GM12878 (cell line): ENCODE measurements around the gene LRSAM1. TPM values are rescaled to one million over a fixed set of nuclear protein-coding genes. Genes with fewer than 3 reads are reported as not detected.

ENCODE experiments used
- ATAC-seq: fragments of 200-7000 bp; cut with Tn5 transposase; 3 replicates; pipeline ENCODE4 v1.9.1; 2020; ENCODE audit warnings: mild to moderate bottlenecking, moderate library complexity
- BruUV-seq: library from RNA; stranded (reverse); fragments of 400-500 nt; replicated peaks from 2 replicates; lab custom pipeline; 2021; lab: Mats Ljungman, UMichigan
- CTCF ChIA-PET: fragments of 300-600 bp; sonication (Branson Sonifier 250); formaldehyde crosslinking; extraction: SDS; loops from one replicate; lab custom pipeline; 2021; ENCODE audit warnings: inconsistent platforms; lab: Yijun Ruan, JAX
- POLR2A ChIA-PET: fragments of 350-600 bp; formaldehyde crosslinking; extraction: SDS; loops from one replicate; lab custom pipeline; 2021; ENCODE audit warnings: inconsistent platforms; lab: Charles Lee
- RAD21 ChIA-PET: fragments of 300-600 bp; sonication (Branson Sonifier 250); formaldehyde crosslinking; loops from one replicate; lab custom pipeline; 2023; ENCODE audit warnings: antibody characterized with exemption; ENCODE audit not compliant: unreplicated experiment; lab: Charles Lee
- SMC1A ChIA-PET: fragments of 300-600 bp; sonication (Branson Sonifier 250); formaldehyde crosslinking; loops from one replicate; lab custom pipeline; 2023; ENCODE audit not compliant: unreplicated experiment, uncharacterized antibody; lab: Charles Lee
- DNase-seq: peaks from one replicate; pipeline ENCODE4 v3.0.0-alpha.2; 2011; ENCODE audit warnings: low read depth, low spot score
- FAIRE-seq: peaks from 3 replicates; lab custom pipeline; 2011; peaks lifted over from hg19 to GRCh38; lab: Jason Lieb, UNC
- H2AFZ ChIP-seq: 2 replicates; pipeline ENCODE4 v1.6.0; 2011; ENCODE audit warnings: low read depth, low read length, control low read depth; ENCODE audit not compliant: control insufficient read depth
- H3K27ac ChIP-seq: 2 replicates; pipeline ENCODE4 v1.5.1; 2011; ENCODE audit warnings: control low read depth; ENCODE audit not compliant: control insufficient read depth, insufficient read depth
- H3K27me3 ChIP-seq, 2 experiments: replicated peaks in 1 of 2; 2 replicates each; pipeline versions ENCODE4 v1.6.0 to v1.6.1; 2011; ENCODE audit warnings: low read length in 1 of 2; ENCODE audit not compliant: control insufficient read depth in 2 of 2, insufficient read depth in 2 of 2
- H3K36me3 ChIP-seq, 2 experiments: 2 replicates each; pipeline ENCODE4 v1.5.1; 2011; ENCODE audit warnings: low read length in 1 of 2; ENCODE audit not compliant: control insufficient read depth in 2 of 2, insufficient read depth in 2 of 2
- H3K4me1 ChIP-seq: 2 replicates; pipeline ENCODE4 v1.6.1; 2011; ENCODE audit warnings: mild to moderate bottlenecking, low read length, moderate library complexity, mixed read lengths; ENCODE audit not compliant: control insufficient read depth, insufficient read depth
- H3K4me2 ChIP-seq: 2 replicates; pipeline ENCODE4 v1.6.0; 2011; ENCODE audit warnings: control low read depth; ENCODE audit not compliant: control insufficient read depth, insufficient read depth
- H3K4me3 ChIP-seq: fragments of 200-600 bp; sonication (generic); 2 replicates; pipeline ENCODE4 v1.5.1; 2016
- H3K79me2 ChIP-seq: 2 replicates; pipeline ENCODE4 v1.6.0; 2011; ENCODE audit warnings: low read length; ENCODE audit not compliant: control insufficient read depth, insufficient read depth
- H3K9ac ChIP-seq: 2 replicates; pipeline ENCODE4 v1.8.0; 2011; ENCODE audit warnings: low read length, control low read depth, mixed read lengths; ENCODE audit not compliant: control insufficient read depth, insufficient read depth
- H3K9me3 ChIP-seq: replicated peaks from 3 replicates; pipeline ENCODE4 v1.5.1; 2011; ENCODE audit warnings: mild to moderate bottlenecking, low read length; ENCODE audit not compliant: control insufficient read depth, insufficient read depth
- H4K20me1 ChIP-seq: 2 replicates; pipeline ENCODE4 v1.6.0; 2011; ENCODE audit not compliant: control insufficient read depth, insufficient read depth
- EGR1 ChIP-seq, 2 experiments: IDR thresholded peaks; 1 replicate in 1 of 2; 2 replicates in 1 of 2; pipeline ENCODE4 v1.6.1; 2011 to 2012; ENCODE audit warnings: low read depth in 2 of 2, low read length in 2 of 2, borderline replicate concordance in 1 of 2, mild to moderate bottlenecking in 1 of 2, moderate library complexity in 1 of 2
- FOS ChIP-seq: IDR thresholded peaks from 3 replicates; pipeline ENCODE4 v1.6.1; 2011; ENCODE audit warnings: borderline replicate concordance; ENCODE audit not compliant: insufficient read length; ENCODE audit errors: extremely low read depth
- MEF2A ChIP-seq: IDR thresholded peaks from 2 replicates; pipeline ENCODE4 v1.6.1; 2011; ENCODE audit warnings: low read depth, mild to moderate bottlenecking, low read length, moderate library complexity; ENCODE audit not compliant: insufficient read depth
- MTA3 ChIP-seq: IDR thresholded peaks from 2 replicates; pipeline ENCODE4 v1.6.1; 2012; ENCODE audit warnings: low read length, inconsistent platforms, borderline replicate concordance
- NR2C2 ChIP-seq: IDR thresholded peaks from 2 replicates; pipeline ENCODE4 v1.6.1; 2011; ENCODE audit warnings: borderline replicate concordance, low read depth; ENCODE audit not compliant: control insufficient read depth, insufficient read length
- RAD51 ChIP-seq: fragments of 450-650 bp; IDR thresholded peaks from 2 replicates; pipeline ENCODE4 v1.6.1; 2016; ENCODE audit warnings: moderate library complexity, mild to moderate bottlenecking, inconsistent platforms
- RFX5 ChIP-seq: IDR thresholded peaks from 2 replicates; pipeline ENCODE4 v1.6.1; 2011; ENCODE audit warnings: low read depth, low read length, improper control_type of control experiment
- STAT1 ChIP-seq: fragments of 450-650 bp; conservative IDR thresholded peaks from 2 replicates; pipeline ENCODE4 v1.6.1; 2014; ENCODE audit warnings: antibody characterized with exemption, mild to moderate bottlenecking
- ZNF217 ChIP-seq: fragments of 450-650 bp; IDR thresholded peaks from 2 replicates; pipeline ENCODE4 v1.6.1; 2017; ENCODE audit warnings: antibody characterized with exemption, mild to moderate bottlenecking
- WGBS: methylation state at CpG from one replicate; pipeline ENCODE4 v1.1.6; 2016; ENCODE audit warnings: low lambda C conversion rate; ENCODE audit not compliant: insufficient replicate concordance, insufficient coverage; ENCODE audit errors: missing lambda C conversion rate; 5-methylcytosine and 5-hydroxymethylcytosine counted together
- in situ Hi-C: fragments of 300-500 bp; cut with MboI; formaldehyde crosslinking; loops from 9 replicates; pipeline ENCODE4 v1.14.3; 2018; ENCODE audit warnings: mixed read lengths
- intact Hi-C: fragments of 100-400 bp; cut with micrococcal nuclease; formaldehyde crosslinking; loops from one replicate; pipeline ENCODE4 v1.14.2; 2022; ENCODE audit not compliant: unreplicated experiment
- polyA plus RNA-seq, 11 experiments: library from polyadenylated mRNA; depleted of rRNA in 4 of 11; unstranded in 6 of 11; stranded (reverse) in 5 of 11; fragments of >200 nt; fragmentation: Nextera tagmentation in 4 of 11; fragmentation: Illumina TruSeq in 1 of 11; extraction: Ambion mirVana in 4 of 11; extraction: Trizol in 1 of 11; gene quantifications; 1 replicate in 1 of 11; 2 replicates in 10 of 11; pipeline versions ENCODE4 v1.2.1 to v1.2.3, GENCODE V29; 2011 to 2016; ENCODE audit warnings: inconsistent platforms in 2 of 11, missing spikeins in 2 of 11, low read depth in 1 of 11
- total RNA-seq, 4 experiments: library from RNA; depleted of rRNA in 3 of 4; stranded (reverse); fragments of >200 nt in 3 of 4; fragmentation: Illumina TruSeq in 1 of 4; extraction: Trizol in 1 of 4; gene quantifications; 2 replicates each; pipeline versions ENCODE4 v1.2.1 to v1.2.3, GENCODE V29; 2013 to 2021
- TF ChIP-seq, protein P1 (sequence below): fragments of 450-650 bp; IDR thresholded peaks from 2 replicates; pipeline ENCODE4 v1.6.1; 2017; ENCODE audit warnings: mild to moderate bottlenecking
- TF ChIP-seq, protein P2 (sequence below): fragments of 450-650 bp; IDR thresholded peaks from 2 replicates; pipeline ENCODE4 v1.6.1; 2016; ENCODE audit warnings: mild to moderate bottlenecking
- TF ChIP-seq, protein P3 (sequence below): fragments of 450-650 bp; formaldehyde crosslinking; IDR thresholded peaks from 2 replicates; pipeline ENCODE4 v1.4.0; 2020; ENCODE audit warnings: mild to moderate bottlenecking, moderate library complexity
- TF ChIP-seq, protein P4 (sequence below): IDR thresholded peaks from 2 replicates; pipeline ENCODE4 v1.6.1; 2012; ENCODE audit warnings: mild to moderate bottlenecking, low read depth, low read length

Gene LRSAM1
- total and polyA plus RNA-seq, 10 of the 15 experiments (the other 5 are each of a cell fraction or from before 2014, with no cell fraction given) = 0.14 to 23.4 (median 11.7) TPM

DNA sequence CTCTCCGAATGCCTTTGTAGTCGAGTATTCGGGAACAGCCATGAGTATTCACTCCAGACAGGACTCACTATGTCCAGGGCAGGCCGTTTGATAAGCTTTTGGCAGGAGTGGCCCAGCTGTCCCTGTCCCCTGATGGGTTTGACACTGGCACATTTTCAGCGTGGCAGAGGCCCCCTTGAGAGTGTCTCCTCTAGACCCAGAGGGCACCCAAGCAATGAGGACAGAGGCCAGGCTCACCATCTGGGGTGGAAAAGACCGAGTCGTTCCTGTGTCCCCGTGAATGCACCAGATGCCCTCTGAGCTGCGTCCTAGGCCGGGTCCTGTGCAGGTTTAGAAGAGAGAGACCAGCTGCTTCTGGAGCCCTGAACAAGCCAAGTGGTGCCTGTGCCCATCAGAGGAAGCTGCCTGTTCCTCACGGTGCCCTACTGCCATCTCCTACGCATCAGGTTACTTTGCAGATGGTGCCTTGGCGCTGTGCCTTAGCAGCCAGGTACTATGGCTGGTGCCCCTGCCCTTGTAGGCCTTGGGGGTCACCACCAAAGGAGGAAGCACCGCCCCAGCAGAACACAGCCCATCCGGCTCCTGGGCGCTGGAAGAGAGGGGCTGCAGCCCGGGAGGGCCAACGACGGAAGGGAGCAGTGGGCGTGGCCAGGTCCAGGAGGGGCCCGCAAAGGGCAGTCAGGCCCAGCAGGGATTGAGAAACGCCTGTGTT is 42.4 kb downstream of the LRSAM1 start:
- DNase-seq = no peak
- intact Hi-C loops (no loop called here), in situ Hi-C loops (no loop called here)
- no peaks in the 10 kb centered on the region for H3K9me3 ChIP-seq
- no peak overlapping the region for H3K4me3 ChIP-seq
- H4K20me1 ChIP-seq = no peaks in the 10 kb centered on the region
- ChIA-PET SMC1A (no interaction called here), RAD21 (no interaction called here), CTCF (no interaction called here), POLR2A (no interaction called here)
- ATAC-seq = no peak
- no peak overlapping the region for H3K9ac ChIP-seq
- H3K27me3 ChIP-seq = no peaks in the 10 kb centered on the region
- no peak overlapping the region for H3K4me2 ChIP-seq
- WGBS = 95% methylated on average over 22 of the region's 22 CpGs
- no peak for FAIRE-seq
- no peaks in the 10 kb centered on the region for H3K79me2 ChIP-seq
- H3K27ac ChIP-seq = no peak overlapping the region
- H3K36me3 ChIP-seq = peaks cover 5 to 7% of the 10 kb centered on the region in 2 experiments; a peak in 3 of 4 replicates
- TSS peak; percentile 20 for BruUV-seq
- H2AFZ ChIP-seq = no peak overlapping the region
- H3K4me1 ChIP-seq = no peaks in the 10 kb centered on the region
- TF ChIP-seq, protein P1, sequence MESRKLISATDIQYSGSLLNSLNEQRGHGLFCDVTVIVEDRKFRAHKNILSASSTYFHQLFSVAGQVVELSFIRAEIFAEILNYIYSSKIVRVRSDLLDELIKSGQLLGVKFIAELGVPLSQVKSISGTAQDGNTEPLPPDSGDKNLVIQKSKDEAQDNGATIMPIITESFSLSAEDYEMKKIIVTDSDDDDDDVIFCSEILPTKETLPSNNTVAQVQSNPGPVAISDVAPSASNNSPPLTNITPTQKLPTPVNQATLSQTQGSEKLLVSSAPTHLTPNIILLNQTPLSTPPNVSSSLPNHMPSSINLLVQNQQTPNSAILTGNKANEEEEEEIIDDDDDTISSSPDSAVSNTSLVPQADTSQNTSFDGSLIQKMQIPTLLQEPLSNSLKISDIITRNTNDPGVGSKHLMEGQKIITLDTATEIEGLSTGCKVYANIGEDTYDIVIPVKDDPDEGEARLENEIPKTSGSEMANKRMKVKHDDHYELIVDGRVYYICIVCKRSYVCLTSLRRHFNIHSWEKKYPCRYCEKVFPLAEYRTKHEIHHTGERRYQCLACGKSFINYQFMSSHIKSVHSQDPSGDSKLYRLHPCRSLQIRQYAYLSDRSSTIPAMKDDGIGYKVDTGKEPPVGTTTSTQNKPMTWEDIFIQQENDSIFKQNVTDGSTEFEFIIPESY = no peak
- TF ChIP-seq RFX5 = no peak
- TF ChIP-seq, protein P2, sequence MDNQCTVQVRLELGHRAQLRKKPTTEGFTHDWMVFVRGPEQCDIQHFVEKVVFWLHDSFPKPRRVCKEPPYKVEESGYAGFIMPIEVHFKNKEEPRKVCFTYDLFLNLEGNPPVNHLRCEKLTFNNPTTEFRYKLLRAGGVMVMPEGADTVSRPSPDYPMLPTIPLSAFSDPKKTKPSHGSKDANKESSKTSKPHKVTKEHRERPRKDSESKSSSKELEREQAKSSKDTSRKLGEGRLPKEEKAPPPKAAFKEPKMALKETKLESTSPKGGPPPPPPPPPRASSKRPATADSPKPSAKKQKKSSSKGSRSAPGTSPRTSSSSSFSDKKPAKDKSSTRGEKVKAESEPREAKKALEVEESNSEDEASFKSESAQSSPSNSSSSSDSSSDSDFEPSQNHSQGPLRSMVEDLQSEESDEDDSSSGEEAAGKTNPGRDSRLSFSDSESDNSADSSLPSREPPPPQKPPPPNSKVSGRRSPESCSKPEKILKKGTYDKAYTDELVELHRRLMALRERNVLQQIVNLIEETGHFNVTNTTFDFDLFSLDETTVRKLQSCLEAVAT = no peak
- TF ChIP-seq MEF2A = no peak
- TF ChIP-seq, protein P3, sequence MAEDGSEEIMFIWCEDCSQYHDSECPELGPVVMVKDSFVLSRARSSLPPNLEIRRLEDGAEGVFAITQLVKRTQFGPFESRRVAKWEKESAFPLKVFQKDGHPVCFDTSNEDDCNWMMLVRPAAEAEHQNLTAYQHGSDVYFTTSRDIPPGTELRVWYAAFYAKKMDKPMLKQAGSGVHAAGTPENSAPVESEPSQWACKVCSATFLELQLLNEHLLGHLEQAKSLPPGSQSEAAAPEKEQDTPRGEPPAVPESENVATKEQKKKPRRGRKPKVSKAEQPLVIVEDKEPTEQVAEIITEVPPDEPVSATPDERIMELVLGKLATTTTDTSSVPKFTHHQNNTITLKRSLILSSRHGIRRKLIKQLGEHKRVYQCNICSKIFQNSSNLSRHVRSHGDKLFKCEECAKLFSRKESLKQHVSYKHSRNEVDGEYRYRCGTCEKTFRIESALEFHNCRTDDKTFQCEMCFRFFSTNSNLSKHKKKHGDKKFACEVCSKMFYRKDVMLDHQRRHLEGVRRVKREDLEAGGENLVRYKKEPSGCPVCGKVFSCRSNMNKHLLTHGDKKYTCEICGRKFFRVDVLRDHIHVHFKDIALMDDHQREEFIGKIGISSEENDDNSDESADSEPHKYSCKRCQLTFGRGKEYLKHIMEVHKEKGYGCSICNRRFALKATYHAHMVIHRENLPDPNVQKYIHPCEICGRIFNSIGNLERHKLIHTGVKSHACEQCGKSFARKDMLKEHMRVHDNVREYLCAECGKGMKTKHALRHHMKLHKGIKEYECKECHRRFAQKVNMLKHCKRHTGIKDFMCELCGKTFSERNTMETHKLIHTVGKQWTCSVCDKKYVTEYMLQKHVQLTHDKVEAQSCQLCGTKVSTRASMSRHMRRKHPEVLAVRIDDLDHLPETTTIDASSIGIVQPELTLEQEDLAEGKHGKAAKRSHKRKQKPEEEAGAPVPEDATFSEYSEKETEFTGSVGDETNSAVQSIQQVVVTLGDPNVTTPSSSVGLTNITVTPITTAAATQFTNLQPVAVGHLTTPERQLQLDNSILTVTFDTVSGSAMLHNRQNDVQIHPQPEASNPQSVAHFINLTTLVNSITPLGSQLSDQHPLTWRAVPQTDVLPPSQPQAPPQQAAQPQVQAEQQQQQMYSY (CRISPR knock-in tag) = no peak
- TF ChIP-seq EGR1 (IDR thresholded peaks at IDR 0.05; ENCODE audit: borderline replicate concordance in 1 of 2, low read depth in 2 of 2, low read length in 2 of 2) = no peak
- TF ChIP-seq MTA3 = no peak
- TF ChIP-seq ZNF217 = no peak
- TF ChIP-seq, protein P4, sequence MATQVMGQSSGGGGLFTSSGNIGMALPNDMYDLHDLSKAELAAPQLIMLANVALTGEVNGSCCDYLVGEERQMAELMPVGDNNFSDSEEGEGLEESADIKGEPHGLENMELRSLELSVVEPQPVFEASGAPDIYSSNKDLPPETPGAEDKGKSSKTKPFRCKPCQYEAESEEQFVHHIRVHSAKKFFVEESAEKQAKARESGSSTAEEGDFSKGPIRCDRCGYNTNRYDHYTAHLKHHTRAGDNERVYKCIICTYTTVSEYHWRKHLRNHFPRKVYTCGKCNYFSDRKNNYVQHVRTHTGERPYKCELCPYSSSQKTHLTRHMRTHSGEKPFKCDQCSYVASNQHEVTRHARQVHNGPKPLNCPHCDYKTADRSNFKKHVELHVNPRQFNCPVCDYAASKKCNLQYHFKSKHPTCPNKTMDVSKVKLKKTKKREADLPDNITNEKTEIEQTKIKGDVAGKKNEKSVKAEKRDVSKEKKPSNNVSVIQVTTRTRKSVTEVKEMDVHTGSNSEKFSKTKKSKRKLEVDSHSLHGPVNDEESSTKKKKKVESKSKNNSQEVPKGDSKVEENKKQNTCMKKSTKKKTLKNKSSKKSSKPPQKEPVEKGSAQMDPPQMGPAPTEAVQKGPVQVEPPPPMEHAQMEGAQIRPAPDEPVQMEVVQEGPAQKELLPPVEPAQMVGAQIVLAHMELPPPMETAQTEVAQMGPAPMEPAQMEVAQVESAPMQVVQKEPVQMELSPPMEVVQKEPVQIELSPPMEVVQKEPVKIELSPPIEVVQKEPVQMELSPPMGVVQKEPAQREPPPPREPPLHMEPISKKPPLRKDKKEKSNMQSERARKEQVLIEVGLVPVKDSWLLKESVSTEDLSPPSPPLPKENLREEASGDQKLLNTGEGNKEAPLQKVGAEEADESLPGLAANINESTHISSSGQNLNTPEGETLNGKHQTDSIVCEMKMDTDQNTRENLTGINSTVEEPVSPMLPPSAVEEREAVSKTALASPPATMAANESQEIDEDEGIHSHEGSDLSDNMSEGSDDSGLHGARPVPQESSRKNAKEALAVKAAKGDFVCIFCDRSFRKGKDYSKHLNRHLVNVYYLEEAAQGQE = no peak
- TF ChIP-seq RAD51 = no peak
- no peak for TF ChIP-seq FOS
- no peak for TF ChIP-seq NR2C2
- TF ChIP-seq STAT1 = no peak
